GM19395 (cell line): ENCODE results near the gene AFF3.

Experiments
- ATAC-seq: cut with Tn5 transposase; IDR thresholded peaks from one replicate; pipeline ENCODE4 v1.9.1; 2021; ENCODE audit warnings: mild to moderate bottlenecking, moderate library complexity; ENCODE audit not compliant: unreplicated experiment

The AFF3 gene

GRCh38 chr2:100016756-100017155 lies 125.6 kb downstream of the AFF3 start:
- ATAC-seq = no peak

DNA sequence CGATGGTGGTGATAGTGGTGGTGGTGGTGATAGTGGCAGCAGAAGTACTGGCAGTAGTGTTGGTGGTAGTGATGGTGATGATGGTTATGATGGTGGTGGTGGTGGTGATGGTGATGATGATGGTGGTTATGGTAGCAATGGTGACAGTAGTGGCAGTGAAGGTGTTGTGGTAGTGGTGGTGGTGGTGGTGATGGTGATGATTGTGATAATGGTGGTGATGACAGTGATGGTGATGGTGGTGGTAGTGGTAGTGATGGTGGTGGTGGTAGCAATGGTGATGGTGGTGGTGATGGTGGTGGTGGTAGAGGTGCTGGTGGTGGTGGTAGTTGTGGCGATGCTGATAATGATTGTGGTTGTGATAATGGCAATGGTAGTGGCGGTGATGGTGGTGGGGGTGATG lies 126.5 kb downstream of the AFF3 start:
- no peak for ATAC-seq

DNA sequence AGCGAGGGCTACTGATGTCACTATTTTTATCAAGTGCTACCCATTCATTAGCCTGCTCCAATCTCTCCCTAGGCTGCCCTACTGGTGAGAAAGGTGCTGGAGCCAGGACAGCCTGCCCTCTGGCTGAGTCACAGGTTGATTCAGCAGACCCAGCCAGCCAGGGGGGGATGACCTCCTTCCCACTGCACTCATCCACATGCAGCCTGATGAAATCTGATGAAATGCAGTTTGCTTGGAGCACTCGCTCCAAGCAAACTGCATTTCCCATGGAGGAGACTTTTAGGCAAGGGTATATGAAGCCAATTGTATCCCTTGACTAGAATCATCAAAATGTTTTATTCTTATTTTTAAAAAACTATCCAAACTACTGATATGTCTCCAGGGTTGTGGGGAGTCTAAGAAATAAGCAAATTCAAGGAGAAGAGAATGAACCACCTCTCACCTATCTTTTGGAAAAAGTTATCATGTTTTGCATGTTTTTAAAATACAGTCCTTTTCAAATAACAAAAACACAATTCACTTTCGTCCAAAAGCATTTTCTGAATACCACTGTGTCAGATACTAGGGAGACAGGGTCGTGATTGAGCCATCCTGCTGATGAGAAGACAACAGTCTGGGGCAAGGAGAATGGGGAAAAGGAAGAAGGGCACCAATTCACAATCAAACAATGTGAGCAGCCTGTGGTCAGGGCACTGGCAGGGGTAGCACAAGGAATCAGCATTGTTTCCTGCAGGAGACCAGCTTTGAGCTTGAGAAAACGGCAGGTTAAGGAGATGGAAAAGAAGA lies 128.3 kb downstream of the AFF3 start:
- no peak for ATAC-seq

DNA sequence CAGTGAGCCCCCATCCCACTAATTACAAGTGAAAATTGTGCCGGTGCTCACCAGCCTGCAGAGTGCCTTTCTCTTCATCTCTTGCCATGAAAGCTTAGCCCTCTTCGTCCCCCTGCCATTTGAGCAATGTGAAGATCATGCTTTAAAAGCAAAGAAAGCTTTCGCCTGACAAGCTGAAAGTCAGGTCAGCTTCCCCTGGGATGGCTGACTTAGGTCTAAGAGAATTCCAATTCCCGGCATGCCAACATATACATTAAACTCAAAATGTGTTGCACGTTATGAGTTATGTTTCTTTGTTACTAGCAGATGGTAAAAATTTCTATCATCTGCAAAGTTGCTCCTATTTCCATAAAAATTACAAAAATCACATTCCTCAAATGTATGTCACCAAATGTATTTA lies 129.8 kb downstream of the AFF3 start:
- no peak for ATAC-seq

GRCh38 chr2:100011272-100011731 lies 131.1 kb downstream of the AFF3 start:
- no peak for ATAC-seq

GRCh38 chr2:100010606-100011005 lies 131.8 kb downstream of the AFF3 start:
- ATAC-seq = no peak

DNA sequence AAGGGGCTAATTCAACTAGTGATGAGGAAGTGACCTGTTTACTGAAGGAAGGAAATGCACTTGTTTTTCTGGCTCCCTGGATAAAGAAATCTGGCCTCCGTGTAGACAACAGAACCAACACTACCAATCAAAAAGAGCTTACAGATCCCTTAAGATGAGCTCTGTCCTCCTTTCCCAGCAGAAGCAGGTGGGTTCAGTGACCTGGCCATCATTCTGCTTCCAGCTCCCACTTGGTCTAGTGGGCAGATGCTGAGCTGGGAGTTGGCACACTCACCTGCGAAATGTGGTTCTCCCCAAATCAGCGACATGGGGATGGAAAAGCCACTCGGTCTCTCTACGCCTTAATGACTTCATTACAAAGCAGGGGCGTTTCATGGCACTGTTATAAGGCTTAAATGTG lies 132.6 kb downstream of the AFF3 start:
- ATAC-seq = no peak

GRCh38 chr2:100008956-100009355 lies 133.4 kb downstream of the AFF3 start:
- ATAC-seq = no peak

DNA sequence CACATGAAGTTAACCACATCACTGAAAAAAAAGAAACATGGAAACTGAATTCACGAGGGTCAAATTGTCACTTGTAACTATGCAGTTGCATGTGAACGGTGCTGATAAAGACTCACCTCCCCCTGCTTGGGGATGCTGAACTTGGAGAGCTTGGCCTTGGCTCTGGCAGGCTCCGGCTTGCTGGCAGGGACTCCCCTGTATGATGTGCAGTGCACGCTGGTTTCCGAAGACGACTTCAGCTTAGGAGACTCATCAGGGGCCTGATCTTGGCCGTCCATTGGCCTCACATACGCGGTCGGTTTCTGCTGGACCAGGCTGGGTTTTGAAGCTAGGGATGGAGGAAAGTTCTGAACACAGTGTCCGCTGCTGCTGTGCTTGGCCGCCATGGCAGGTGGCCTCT lies 135.9 kb downstream of the AFF3 start:
- no peak for ATAC-seq

DNA sequence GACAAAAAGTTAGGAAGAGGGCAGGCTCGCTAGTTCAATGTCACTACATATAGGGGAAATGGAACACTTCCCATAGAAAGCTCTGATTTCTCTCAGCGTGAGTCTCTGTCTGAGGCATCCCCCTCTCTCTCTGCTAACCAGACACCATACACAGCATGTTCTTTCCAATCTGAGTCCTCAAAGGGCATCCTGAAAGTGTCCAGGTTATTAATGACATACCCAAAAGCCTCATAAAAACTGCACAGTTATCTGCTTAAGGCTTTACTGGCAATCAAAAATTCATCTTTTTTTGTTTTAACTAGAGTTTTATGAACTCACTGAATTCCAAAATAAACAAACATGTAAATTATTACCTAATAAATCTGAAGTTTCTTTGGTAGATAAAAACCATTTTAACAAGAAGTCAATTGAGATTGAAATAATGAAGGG lies 137.4 kb downstream of the AFF3 start:
- ATAC-seq = no peak

GRCh38 chr2:100004348-100004884 lies 138.0 kb downstream of the AFF3 start:
- no peak for ATAC-seq

- ATAC-seq = no peak
Observed at GRCh38 chr2:100002059-100002458, 140.3 kb downstream of the AFF3 start.

DNA sequence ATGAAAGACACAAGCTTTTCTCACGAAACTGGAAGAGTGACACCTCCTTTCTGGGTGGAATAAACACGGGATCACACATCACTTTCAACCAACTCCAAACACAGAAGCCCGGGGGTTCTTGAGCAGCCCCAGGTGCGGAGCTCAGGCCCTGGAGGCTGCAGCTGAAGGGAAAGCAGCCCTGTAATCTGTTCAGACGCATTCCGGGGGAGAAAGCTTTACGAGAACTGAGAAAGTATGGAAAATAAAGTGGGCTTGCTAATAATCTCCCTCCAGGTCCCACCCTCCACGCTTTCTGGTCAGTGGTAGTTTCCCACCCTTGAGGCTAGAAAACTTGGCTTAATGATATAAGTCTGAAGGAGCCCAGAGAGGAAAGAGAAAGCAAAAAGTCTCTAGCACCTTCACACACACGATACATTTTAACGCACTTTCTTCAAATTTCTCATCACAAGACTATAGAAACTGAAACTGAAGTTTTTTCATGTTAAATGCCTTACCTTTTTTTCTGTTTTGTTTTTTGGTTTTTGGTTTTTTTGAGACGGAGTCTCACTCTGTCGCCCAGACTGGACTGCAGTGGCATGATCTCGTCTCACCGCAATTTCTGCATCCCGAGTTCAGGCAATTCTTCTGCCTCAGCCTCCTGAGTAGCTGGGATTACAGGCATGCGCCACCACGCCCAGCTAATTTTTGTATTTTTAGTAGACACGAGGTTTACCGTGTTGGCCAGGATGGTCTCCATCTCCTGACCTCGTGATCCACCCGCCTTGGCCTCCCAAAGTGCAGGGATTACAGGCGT lies 141.3 kb downstream of the AFF3 start:
- ATAC-seq = peak; percentile 67

- no peak for ATAC-seq
Observed at GRCh38 chr2:99998651-99999320, 143.6 kb downstream of the AFF3 start.

GRCh38 chr2:99989905-99990304 lies 152.5 kb downstream of the AFF3 start:
- no peak for ATAC-seq

- no peak for ATAC-seq
Observed at GRCh38 chr2:99988599-99988998, 153.8 kb downstream of the AFF3 start.

DNA sequence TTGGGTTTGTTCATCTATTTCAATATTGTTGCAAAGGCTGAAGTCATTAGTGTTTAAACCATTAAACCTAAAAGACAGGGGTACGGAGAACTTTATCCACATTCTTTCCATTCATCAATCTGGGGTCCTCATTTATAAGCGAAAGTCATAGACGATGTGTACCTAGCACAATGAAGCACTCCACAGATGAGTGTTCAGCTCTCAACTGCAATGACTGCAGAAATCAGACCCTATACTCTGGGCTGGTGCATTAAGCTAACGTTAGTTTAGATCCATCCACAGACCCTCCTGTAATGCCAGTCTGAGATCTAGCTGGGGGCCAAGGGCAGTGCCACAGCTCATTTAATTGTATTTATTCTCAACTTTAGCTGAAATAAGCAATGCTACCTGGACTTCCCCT lies 155.2 kb downstream of the AFF3 start:
- no peak for ATAC-seq

DNA sequence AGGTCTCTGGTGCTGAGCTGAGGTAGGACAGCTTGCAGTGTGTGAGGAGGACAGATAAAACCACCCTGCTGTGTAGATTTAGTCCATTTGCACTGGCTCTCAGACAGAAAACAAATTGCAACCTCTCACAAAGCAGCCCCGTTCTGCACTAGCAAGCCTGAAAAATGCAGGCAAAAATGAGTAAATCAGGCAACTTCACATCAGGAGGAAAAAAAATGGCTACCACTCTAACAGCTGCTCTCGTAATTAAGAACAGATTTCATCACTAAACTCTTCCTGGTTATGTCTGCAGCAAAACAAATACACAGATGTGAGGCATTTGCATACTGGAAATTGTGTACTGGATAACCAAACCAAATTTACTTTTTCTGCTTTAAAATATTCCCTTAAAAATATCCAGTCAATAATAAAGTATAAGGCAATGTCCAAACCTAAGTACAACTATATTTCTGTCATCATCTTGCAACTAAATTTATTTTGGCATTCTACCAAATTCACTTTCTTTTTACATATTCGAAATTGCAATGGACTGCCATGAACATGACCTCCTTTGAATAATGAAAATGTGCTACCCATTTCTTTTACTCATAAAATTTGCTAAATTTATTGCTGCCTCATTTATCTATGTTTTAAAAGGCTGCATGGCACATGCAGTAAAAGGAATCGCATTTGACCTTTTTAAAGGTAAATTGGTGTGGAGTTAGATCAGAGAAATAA lies 157.4 kb downstream of the AFF3 start:
- no peak for ATAC-seq

DNA sequence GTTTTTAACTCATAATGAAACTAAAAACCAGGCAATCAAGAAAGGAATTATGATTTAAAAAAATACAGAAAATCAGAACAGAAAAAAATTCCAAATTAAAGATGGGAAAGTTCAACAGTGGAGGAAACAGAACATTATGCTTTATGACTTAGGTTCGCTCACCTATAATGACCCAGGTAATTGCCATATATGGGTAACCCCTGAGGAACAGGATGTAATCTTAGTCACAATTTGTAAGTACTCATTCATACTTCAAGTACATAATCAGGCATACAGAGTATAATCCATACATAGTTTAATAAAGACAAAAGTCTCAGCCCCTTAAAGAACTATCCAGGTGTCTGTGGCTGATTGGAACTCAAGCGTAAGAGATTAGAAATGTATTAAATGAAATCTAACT lies 159.6 kb downstream of the AFF3 start:
- no peak for ATAC-seq

DNA sequence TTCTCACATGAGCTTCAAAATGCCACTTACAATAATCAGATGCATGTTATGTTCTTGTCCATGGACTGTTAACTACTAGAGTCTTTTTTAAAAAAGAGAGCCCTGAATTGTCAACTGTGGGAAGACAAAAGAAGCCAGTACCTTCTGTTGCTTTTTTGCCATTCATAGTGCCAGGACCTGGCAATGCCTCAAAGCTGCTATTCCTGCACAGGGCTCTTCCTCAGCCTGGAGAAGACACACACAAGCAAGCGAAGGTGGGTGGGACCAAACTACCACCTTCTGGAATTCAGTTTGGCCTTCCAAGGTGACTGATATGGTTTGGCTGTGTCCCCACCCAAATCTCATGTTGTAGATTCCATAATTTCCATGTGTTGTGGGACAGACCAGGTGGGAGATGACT lies 160.6 kb downstream of the AFF3 start:
- no peak for ATAC-seq

GRCh38 chr2:99980176-99980575 lies 162.2 kb downstream of the AFF3 start:
- ATAC-seq = no peak
